ENCODE measurements around the gene CCDC70.

DNA sequence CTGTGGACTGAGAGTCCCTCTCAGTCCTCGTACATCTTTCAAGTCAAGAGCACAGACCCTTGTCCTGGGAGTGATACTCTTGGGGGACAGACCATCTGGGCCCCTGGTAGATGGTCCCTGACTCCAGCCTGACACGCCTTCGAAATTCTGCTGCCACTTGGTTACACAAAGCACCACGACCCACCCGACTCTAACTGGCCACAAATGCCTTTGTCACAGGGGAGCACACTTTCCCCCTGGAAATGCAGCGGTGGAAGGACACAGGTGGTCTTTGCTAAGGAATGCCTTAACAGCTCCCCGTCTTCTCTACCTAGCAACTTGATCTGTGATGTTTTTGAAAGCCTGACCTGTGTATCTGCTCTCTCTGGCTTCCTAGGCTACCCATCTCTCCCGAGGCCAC is 44.1 kb upstream of the CCDC70 start:
- TF ChIP-seq, protein P1, sequence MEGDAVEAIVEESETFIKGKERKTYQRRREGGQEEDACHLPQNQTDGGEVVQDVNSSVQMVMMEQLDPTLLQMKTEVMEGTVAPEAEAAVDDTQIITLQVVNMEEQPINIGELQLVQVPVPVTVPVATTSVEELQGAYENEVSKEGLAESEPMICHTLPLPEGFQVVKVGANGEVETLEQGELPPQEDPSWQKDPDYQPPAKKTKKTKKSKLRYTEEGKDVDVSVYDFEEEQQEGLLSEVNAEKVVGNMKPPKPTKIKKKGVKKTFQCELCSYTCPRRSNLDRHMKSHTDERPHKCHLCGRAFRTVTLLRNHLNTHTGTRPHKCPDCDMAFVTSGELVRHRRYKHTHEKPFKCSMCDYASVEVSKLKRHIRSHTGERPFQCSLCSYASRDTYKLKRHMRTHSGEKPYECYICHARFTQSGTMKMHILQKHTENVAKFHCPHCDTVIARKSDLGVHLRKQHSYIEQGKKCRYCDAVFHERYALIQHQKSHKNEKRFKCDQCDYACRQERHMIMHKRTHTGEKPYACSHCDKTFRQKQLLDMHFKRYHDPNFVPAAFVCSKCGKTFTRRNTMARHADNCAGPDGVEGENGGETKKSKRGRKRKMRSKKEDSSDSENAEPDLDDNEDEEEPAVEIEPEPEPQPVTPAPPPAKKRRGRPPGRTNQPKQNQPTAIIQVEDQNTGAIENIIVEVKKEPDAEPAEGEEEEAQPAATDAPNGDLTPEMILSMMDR (IDR thresholded peaks at IDR 0.05): no peak
- TF ChIP-seq POLR2A (IDR thresholded peaks at IDR 0.05): no peak
